ENCODE measurements around the gene MEF2C.

- no peak for TF ChIP-seq EZH2 (IDR thresholded peaks at IDR 0.05; ENCODE audit: insufficient read depth, poor library complexity, severe bottlenecking)
- no peak for TF ChIP-seq EZH2phosphoT487 (IDR thresholded peaks at IDR 0.05; ENCODE audit: insufficient read depth, low read depth)
Measured at GRCh38 chr5:88756953-88757352, 126.0 kb downstream of the MEF2C start.

All from GM23248 (cell line).